HCT116 (cell line): Measurements from ENCODE around the gene CAAP1. TPM values are rescaled to one million over a fixed set of nuclear protein-coding genes. Genes with fewer than 3 reads are reported as not detected.

Experiments used
- ATAC-seq: fragments of 200-7000 bp; cut with Tn5 transposase; 2 replicates; pipeline ENCODE4 v1.9.1; 2020; ENCODE audit warnings: mild to moderate bottlenecking, moderate library complexity
- BruUV-seq: library from RNA; stranded (reverse); fragments of 400-500 nt; replicated peaks from 2 replicates; lab custom pipeline; 2021; lab: Mats Ljungman, UMichigan
- CTCF ChIA-PET: fragments of 300-600 bp; sonication (Branson Sonifier 250); formaldehyde crosslinking; loops from one replicate; lab custom pipeline; 2021; ENCODE audit warnings: antibody characterized with exemption; lab: Charles Lee
- POLR2A ChIA-PET: fragments of 300-600, 350-600 bp; sonication (Branson Sonifier 250); formaldehyde crosslinking; loops from one replicate; lab custom pipeline; 2021; ENCODE audit warnings: antibody characterized with exemption; lab: Charles Lee
- RAD21 ChIA-PET, 2 experiments: fragments of 300-600 bp; sonication (Branson Sonifier 250); formaldehyde crosslinking; loops; one replicate each; lab custom pipeline; 2023; ENCODE audit warnings: low total read pairs in 2 of 2; ENCODE audit not compliant: uncharacterized antibody in 2 of 2, unreplicated experiment in 2 of 2, low non-redundant PET in 1 of 2; lab: Charles Lee
- DNase-seq: peaks from one replicate; pipeline ENCODE4 v3.0.0-alpha.2; 2010; ENCODE audit warnings: low read depth, low spot score
- H2AFZ ChIP-seq: fragments of 200-600 bp; shearing (Covaris generic), sonication (generic); 2 replicates; pipeline ENCODE4 v1.6.1; 2017; ENCODE audit warnings: low read depth, mixed run types, mixed read lengths, antibody characterized with exemption, low read length; ENCODE audit not compliant: poor library complexity, severe bottlenecking
- H3K27ac ChIP-seq: 2 replicates; pipeline ENCODE4 v1.5.1; 2012; ENCODE audit warnings: low read depth, low read length
- H3K27me3 ChIP-seq: fragments of 200-600 bp; sonication (generic); 2 replicates; pipeline ENCODE4 v1.6.1; 2016; ENCODE audit warnings: mixed run types, low read length, mixed read lengths; ENCODE audit not compliant: insufficient read depth
- H3K36me3 ChIP-seq, 2 experiments: fragments of 200-500 bp in 1 of 2; fragments of 200-600 bp in 1 of 2; sonication (Bioruptor generic) in 1 of 2; sonication (generic) in 1 of 2; 2 replicates each; pipeline versions ENCODE4 v1.5.1 to v1.6.1; 2014 to 2016; ENCODE audit warnings: low read length in 2 of 2, inconsistent platforms in 1 of 2, mixed read lengths in 1 of 2, mixed run types in 1 of 2; ENCODE audit not compliant: insufficient read depth in 2 of 2, control insufficient read depth in 1 of 2
- H3K4me1 ChIP-seq, 2 experiments: fragments of 200-600 bp in 1 of 2; sonication (generic) in 1 of 2; 2 replicates each; pipeline versions ENCODE4 v1.5.1 to v1.6.1; 2012 to 2017; ENCODE audit warnings: low read length in 2 of 2, inconsistent platforms in 1 of 2, mild to moderate bottlenecking in 1 of 2, mixed read lengths in 1 of 2, mixed run types in 1 of 2, moderate library complexity in 1 of 2; ENCODE audit not compliant: insufficient read depth in 2 of 2, control insufficient read depth in 1 of 2
- H3K4me2 ChIP-seq: fragments of 200-600 bp; sonication (generic); 2 replicates; pipeline ENCODE4 v1.6.1; 2017; ENCODE audit warnings: mixed run types, low read length, mixed read lengths
- H3K4me3 ChIP-seq, 2 experiments: fragments of 200-600 bp in 1 of 2; sonication (generic) in 1 of 2; replicated peaks in 1 of 2; 2 replicates each; pipeline ENCODE4 v1.5.1; 2011 to 2016; ENCODE audit warnings: low read length in 2 of 2, control low read depth in 1 of 2, low read depth in 1 of 2, mild to moderate bottlenecking in 1 of 2, mixed read lengths in 1 of 2, mixed run types in 1 of 2
- H3K79me2 ChIP-seq: fragments of 200-600 bp; sonication (generic); 2 replicates; pipeline ENCODE4 v1.6.1; 2017; ENCODE audit warnings: mild to moderate bottlenecking, mixed run types, low read length, moderate library complexity, mixed read lengths; ENCODE audit not compliant: insufficient read depth
- H3K9ac ChIP-seq: fragments of 200-600 bp; sonication (generic); 2 replicates; pipeline ENCODE4 v1.6.1; 2016; ENCODE audit warnings: low read length, mixed read lengths
- H3K9me2 ChIP-seq: fragments of 200-600 bp; sonication (generic), shearing (Covaris generic); 2 replicates; pipeline ENCODE4 v1.6.1; 2017; ENCODE audit warnings: mixed run types, mild to moderate bottlenecking, moderate library complexity; ENCODE audit not compliant: insufficient read depth
- H3K9me3 ChIP-seq, 2 experiments: fragments of 200-500 bp in 1 of 2; fragments of 200-600 bp in 1 of 2; sonication (Bioruptor generic) in 1 of 2; sonication (generic) in 1 of 2; 2 replicates each; pipeline ENCODE4 v1.6.1; 2014 to 2017; ENCODE audit warnings: low read length in 2 of 2, mixed read lengths in 2 of 2, inconsistent platforms in 1 of 2, low read depth in 1 of 2, mild to moderate bottlenecking in 1 of 2, mixed run types in 1 of 2, moderate library complexity in 1 of 2; ENCODE audit not compliant: control insufficient read depth in 1 of 2, insufficient read depth in 1 of 2
- H4K20me1 ChIP-seq: fragments of 200-600 bp; sonication (generic), shearing (Covaris generic); 2 replicates; pipeline ENCODE4 v1.6.1; 2017; ENCODE audit warnings: mixed run types, mild to moderate bottlenecking, moderate library complexity; ENCODE audit not compliant: insufficient read depth
- CBX3 ChIP-seq: IDR thresholded peaks from 2 replicates; pipeline ENCODE4 v1.6.1; 2012; ENCODE audit warnings: low read depth
- EGR1 ChIP-seq: IDR thresholded peaks from 2 replicates; pipeline ENCODE4 v1.6.1; 2012; ENCODE audit warnings: low read depth
- FOSL1 ChIP-seq: IDR thresholded peaks from 2 replicates; pipeline ENCODE4 v1.6.1; 2012; ENCODE audit warnings: low read depth
- JUND ChIP-seq: IDR thresholded peaks from 2 replicates; pipeline ENCODE4 v1.6.1; 2012
- POLR2AphosphoS5 ChIP-seq: IDR thresholded peaks from 2 replicates; pipeline ENCODE4 v1.6.1; 2011; ENCODE audit warnings: mild to moderate bottlenecking, low read depth, low read length, moderate library complexity
- SIN3A ChIP-seq: IDR thresholded peaks from 2 replicates; pipeline ENCODE4 v1.6.1; 2012; ENCODE audit warnings: low read depth
- TCF7L2 ChIP-seq: IDR thresholded peaks from 2 replicates; pipeline ENCODE4 v1.7.0; 2011; ENCODE audit warnings: borderline replicate concordance, inconsistent platforms; ENCODE audit not compliant: insufficient read depth, insufficient read length; ENCODE audit errors: extremely low read depth
- ZNF274 ChIP-seq: fragments of 200-500 bp; sonication (Bioruptor generic); IDR thresholded peaks from 2 replicates; pipeline ENCODE4 v1.6.1; 2014; ENCODE audit warnings: mild to moderate bottlenecking, low read depth, low read length, inconsistent platforms
- intact Hi-C: fragments of 100-400 bp; cut with micrococcal nuclease; formaldehyde crosslinking; loops from 2 replicates; pipeline ENCODE4 v1.10.0; 2022
- total RNA-seq: library from RNA; stranded (reverse); gene quantifications from one replicate; pipeline ENCODE4 v1.2.1, GENCODE V29; 2021; ENCODE audit not compliant: unreplicated experiment
- TF ChIP-seq, protein P1 (sequence below): IDR thresholded peaks from 2 replicates; pipeline ENCODE4 v1.6.1; 2011; ENCODE audit warnings: mild to moderate bottlenecking, low read length, moderate library complexity; ENCODE audit not compliant: insufficient replicate concordance; ENCODE audit errors: extremely low read depth
- TF ChIP-seq, protein P2 (sequence below): IDR thresholded peaks from 2 replicates; pipeline ENCODE4 v1.6.1; 2012

CAAP1 gene
- total RNA-seq, 1 experiment from 2014 or later: 19.1 TPM

DNA sequence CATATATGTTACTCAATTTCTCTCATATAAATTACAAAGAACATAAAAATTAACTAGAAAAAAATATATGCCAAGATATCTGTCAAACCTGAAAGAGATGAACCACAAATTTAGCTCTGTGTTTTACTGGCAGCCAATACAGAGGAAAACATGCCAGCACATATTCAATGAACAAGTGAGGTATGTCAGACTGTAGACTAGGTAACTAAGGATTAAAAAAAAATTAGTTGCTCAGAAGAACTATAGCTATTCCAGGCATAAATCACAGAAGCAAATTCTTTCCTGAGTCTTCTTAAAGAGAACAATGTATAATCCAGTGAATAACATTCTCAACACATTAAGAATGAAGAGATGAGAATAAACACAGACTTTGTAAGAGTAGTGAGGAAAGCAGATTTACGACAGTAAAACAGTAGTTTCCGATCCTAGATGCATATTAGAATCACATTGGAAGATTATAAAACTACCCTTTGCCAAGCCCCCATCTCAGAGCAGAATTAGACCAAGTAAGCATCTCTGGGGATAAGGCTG is 20.6 kb upstream of the CAAP1 start:
- Histone ChIP-seq H2AFZ (no peak overlapping the region), H3K36me3 (peaks cover 19 to 27% of the 10 kb centered on the region in 2 experiments), H3K9me3 (no peaks in the 10 kb centered on the region), H3K4me1 (no peaks in the 10 kb centered on the region), H3K4me2 (no peak overlapping the region), H3K79me2 (no peaks in the 10 kb centered on the region), H3K27ac (no peak overlapping the region), H3K4me3 (no peak overlapping the region), H3K27me3 (no peaks in the 10 kb centered on the region), H3K9ac (no peak overlapping the region), H3K9me2 (no peaks in the 10 kb centered on the region), H4K20me1 (no peaks in the 10 kb centered on the region)
- ATAC-seq (no peak), DNase-seq (no peak)
- CTCF ChIA-PET: no interaction called here
- TF ChIP-seq, protein P1, sequence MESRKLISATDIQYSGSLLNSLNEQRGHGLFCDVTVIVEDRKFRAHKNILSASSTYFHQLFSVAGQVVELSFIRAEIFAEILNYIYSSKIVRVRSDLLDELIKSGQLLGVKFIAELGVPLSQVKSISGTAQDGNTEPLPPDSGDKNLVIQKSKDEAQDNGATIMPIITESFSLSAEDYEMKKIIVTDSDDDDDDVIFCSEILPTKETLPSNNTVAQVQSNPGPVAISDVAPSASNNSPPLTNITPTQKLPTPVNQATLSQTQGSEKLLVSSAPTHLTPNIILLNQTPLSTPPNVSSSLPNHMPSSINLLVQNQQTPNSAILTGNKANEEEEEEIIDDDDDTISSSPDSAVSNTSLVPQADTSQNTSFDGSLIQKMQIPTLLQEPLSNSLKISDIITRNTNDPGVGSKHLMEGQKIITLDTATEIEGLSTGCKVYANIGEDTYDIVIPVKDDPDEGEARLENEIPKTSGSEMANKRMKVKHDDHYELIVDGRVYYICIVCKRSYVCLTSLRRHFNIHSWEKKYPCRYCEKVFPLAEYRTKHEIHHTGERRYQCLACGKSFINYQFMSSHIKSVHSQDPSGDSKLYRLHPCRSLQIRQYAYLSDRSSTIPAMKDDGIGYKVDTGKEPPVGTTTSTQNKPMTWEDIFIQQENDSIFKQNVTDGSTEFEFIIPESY: no peak
- no peak for TF ChIP-seq JUND
- TF ChIP-seq TCF7L2: no peak
- TF ChIP-seq POLR2AphosphoS5: no peak
- no peak for TF ChIP-seq CBX3
- no peak for TF ChIP-seq SIN3A
- TF ChIP-seq, protein P2, sequence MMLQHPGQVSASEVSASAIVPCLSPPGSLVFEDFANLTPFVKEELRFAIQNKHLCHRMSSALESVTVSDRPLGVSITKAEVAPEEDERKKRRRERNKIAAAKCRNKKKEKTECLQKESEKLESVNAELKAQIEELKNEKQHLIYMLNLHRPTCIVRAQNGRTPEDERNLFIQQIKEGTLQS: no peak
- TF ChIP-seq EGR1: no peak
- TF ChIP-seq FOSL1: no peak
- TF ChIP-seq ZNF274: no peak
- POLR2A ChIA-PET: no interaction called here
- intact Hi-C loops: no loop called here
- BruUV-seq: no TSS peak
- RAD21 ChIA-PET: no interaction called here
